RPMI7951 (cell line): ENCODE data around the gene OSBPL5. TPM values are rescaled to one million over a fixed set of nuclear protein-coding genes. Genes with fewer than 3 reads are reported as not detected.
A peak's percentile ranks its signal among the peaks of the same experiment; 100 is the strongest.

Experiments
- DNase-seq: peaks from one replicate; pipeline ENCODE4 v3.0.0-alpha.2; 2012; ENCODE audit warnings: low read depth
- total RNA-seq: library from RNA; depleted of rRNA; stranded (reverse); fragments of >200 nt; shearing (Covaris generic); gene quantifications from 2 replicates; pipeline ENCODE4 v1.2.3, GENCODE V29; 2014

OSBPL5 gene
- total RNA-seq, 1 experiment from 2014 or later = 25.2 TPM

DNA sequence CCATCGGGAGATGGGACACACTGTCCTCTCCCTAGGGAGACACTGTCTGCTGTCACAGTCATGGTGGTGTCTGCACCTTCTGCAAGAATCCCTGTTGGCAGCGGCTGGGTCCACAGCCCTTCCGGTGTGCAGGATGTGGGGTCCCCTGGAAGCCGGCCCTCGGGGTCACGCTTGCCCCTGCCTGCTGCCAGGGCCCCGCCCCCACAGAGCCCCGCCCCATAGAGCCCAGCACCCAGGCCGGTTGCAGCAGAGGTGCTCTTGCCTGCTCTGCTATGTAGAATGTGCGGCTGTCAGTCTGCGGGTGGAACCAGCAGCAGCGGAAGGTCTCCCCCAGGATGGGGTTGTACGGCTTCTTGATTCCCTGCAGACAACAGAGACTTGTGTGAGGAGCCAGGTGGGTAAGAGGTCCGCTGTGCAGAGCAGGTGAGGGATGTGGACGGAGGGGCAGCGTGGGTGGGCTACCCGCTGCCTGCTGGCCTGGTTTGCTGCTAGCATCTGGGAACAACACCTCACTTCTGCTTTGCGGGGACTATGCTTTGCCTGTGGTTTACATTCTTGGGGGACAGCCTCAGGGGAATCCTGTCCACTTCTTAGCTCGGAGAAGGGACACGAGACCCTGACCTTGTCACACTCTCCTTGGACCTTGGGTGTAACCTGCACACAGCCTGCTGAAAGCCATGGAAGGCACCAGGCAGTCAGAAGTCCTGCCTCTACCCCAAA, 63.0 kb downstream of the OSBPL5 start:
- no peak for DNase-seq

- DNase-seq = no peak
These were observed 65.9 kb downstream of the OSBPL5 start for GRCh38 chr11:3099178-3099577.

DNA sequence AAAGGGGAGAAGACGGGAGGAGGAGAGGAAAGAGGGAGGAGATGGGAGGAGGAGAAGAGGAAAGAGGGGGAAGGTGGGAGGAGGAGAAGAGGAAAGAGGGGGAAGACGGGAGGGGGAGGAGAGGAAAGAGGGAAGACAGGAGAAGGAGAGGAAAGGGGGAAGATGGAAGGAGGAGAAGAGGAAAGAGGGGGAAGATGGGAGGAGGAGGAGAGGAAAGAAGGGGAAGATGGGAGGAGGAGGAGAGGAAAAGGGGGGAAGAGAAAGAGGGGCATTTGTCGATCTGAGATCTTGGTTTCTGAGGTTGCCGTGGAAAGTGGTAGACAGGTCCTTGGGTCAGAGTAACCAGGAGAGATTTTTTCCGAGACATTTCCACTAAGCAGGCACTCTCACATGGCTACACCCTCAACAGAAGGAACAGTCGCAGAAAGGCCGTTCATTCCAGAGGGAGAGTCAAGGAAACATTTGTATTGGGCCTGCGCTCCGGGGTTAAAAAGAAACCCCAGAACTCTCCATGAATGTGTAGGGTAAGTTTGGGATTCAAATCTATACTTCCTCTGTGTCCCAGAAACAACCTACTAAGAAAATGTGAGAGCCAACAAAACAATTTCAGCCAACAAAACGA, 68.1 kb downstream of the OSBPL5 start:
- no peak for DNase-seq

DNA sequence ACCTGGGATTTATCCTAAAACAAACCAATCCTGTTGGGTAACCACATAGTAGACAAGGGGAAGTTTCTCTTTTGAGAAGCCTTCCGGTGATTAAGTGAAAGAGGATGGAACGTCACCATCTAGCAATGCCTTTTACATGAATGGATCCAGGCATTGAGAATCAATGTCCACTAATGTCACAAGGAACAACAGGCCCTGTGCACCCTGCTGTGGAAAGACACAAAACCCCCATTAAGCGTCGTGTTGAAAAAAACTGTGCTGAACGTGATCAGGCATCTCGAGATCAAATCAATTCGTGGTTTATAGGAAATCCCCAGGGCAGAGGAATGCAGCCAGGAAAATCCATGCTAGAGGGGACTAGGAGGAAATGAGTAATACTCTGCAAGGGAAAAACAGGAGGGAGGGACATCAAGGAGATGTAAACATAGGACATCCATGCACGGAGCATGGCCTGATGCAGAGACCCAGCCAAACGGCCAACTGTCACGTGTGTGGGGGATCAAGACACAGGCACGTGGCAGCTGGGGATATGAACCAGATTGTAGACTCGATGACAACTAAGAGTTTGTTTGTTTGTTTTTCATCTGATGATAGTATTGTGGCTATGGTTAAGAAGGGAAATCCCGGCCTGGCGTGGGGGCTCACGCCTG, 69.3 kb downstream of the OSBPL5 start:
- peak; percentile 91 for DNase-seq

DNA sequence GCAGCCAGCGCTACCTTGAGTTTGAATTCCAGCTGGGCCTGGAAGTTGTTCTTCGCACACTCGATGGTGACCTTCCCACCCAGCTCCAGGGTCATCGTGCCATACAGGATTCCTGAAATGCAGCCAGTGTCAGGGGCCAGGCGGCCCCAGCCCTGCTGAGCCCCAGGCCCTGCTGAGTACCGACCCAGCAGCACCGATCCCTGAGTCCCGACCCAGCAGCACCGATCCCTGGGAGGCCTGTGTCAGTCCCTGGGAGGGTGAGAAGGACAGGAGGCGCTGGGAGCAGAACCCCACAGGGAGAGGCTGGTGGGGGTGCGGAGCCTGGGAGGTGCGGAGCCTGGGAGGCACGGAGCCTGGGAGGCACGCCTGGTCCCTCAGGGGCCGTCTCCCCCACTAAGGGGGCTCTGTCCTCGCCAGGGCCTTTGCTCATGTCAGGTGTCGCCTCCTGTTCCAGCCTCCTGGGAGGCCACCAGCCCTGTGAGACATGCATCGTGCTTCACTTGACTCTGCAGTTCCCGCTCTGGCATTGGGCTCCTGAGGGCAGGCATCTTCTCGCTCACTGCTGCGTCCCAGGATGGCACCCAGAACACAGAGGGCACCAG, 70.8 kb downstream of the OSBPL5 start:
- no peak for DNase-seq

DNA sequence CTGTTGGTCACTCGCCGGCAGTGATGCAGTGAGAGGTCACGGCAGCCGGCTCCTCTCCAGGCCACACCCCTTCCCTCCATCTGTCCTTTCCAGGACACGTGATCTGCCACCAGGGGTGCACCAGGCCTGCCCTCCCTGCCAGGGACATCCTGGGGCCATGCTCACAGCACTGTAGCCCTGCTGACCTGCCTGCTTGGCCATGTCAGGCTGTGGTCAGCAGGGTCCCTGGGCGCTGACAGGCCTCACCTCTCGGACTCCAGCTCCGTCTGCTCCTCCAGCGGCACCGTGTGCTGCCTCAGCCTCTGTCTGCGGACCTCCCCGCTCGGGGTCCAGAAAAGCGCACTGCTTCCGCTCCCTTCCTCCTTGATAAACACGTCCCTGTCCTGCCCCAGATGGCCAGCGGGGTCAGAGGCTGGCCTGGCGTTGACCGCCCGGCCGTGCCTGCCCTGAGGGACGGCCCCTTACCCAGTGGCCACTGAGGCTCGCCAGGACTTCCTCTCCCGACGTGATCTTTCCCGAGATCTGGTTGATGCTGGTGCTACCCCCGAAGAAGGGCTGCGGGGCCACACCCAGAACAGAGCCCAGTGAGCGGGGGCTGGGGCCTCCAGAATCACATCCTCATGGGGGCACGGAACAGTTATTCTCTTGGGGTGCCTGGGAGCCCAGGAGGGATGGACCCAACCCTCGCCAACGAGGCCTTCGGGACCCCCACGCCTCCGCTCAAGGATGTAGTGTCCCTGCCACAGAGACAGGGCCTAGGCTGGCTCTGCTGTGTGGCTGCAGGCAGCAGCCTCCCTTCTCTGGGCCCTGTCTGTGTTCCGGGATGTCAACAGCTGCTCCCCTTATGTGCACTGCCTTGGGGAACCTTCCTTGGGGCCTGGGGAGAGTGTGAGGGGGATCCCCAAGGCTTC, 71.6 kb downstream of the OSBPL5 start:
- no peak for DNase-seq

GRCh38 chr11:3092603-3093141, 72.4 kb downstream of the OSBPL5 start:
- no peak for DNase-seq

GRCh38 chr11:3091846-3092602, 73.1 kb downstream of the OSBPL5 start:
- peak; percentile 51 for DNase-seq

GRCh38 chr11:3091081-3091845, 73.8 kb downstream of the OSBPL5 start:
- no peak for DNase-seq

- DNase-seq = no peak
These were observed 74.8 kb downstream of the OSBPL5 start for GRCh38 chr11:3090096-3090901.

GRCh38 chr11:3089236-3090061, 75.7 kb downstream of the OSBPL5 start:
- no peak for DNase-seq

- DNase-seq = peak; percentile 19
These were observed 76.3 kb downstream of the OSBPL5 start for GRCh38 chr11:3088806-3089205.

DNA sequence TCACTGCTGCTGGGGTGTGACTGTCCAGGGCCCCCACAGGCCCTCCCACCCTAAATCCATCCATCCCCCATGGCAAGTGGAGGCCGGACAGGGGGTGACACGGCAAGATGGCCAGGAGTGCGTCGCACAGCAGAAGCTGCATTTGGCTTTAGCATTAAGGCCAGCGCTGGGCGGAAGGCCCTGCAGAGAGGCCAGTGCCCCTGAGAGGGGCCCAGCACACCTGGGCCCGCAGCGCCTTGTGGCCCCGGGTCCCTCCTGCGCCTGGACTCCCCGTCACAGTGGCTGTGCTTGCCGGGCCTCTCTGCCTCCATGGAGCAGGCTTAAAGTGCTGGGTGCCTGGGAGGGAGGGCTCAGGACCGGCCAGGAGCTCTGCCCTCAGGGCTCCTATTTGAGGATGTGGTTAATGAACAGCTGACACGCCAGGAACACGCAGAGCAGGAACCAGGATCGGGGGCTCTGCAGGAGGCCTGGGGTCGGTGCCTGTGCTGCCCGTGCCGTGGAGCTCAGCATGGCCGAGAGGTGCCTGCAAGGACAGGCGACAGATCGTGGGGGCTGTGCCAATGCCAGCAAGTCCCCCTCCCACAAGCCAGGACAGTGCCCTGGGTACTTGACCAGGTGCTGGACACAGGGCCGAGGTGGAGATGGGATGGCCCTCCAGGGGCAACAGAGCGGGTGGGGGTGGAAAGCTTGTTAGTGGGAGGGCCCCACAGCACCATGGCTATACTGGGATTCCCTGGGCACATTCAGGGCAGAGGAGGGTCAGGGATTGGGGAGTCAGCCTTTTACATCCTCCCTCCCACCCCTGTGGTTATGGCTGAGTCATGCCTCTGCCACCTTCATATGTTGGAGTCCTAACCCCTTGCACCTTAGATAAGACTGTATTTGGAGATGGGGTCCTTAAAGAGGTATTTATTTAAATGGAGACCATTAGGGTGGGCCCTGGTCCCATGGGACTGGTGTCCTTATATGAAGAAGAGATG, 77.0 kb downstream of the OSBPL5 start:
- DNase-seq = peak; percentile 78

DNA sequence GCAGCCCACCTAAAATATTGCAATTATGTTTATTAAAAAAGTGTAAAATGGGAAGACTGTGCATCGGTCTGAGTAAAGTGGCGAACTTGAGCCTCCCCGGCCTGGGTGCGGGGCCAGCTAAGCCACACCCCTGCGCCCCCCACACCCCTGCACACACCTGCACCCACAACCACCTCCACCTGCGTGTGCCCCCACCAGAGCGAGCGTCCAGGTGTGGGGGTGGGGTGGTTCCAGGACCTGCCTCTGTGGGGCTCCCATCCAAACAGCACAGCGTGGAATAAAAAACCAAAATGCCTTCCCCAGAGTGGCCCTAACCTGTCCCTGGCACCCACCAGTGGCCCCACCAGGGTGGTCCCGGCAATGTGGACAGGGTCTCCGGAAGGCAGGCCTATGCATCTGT, 77.7 kb downstream of the OSBPL5 start:
- DNase-seq = no peak

- no peak for DNase-seq
These were observed 78.4 kb downstream of the OSBPL5 start for GRCh38 chr11:3086671-3087150.

GRCh38 chr11:3086114-3086513, 79.0 kb downstream of the OSBPL5 start:
- DNase-seq = no peak

GRCh38 chr11:3085052-3085451, 80.1 kb downstream of the OSBPL5 start:
- DNase-seq = peak; percentile 42
